ENCODE measurements around the gene SENP3.
A peak's percentile ranks its signal among the peaks of the same experiment; 100 is the strongest.

The SENP3 gene

DNA sequence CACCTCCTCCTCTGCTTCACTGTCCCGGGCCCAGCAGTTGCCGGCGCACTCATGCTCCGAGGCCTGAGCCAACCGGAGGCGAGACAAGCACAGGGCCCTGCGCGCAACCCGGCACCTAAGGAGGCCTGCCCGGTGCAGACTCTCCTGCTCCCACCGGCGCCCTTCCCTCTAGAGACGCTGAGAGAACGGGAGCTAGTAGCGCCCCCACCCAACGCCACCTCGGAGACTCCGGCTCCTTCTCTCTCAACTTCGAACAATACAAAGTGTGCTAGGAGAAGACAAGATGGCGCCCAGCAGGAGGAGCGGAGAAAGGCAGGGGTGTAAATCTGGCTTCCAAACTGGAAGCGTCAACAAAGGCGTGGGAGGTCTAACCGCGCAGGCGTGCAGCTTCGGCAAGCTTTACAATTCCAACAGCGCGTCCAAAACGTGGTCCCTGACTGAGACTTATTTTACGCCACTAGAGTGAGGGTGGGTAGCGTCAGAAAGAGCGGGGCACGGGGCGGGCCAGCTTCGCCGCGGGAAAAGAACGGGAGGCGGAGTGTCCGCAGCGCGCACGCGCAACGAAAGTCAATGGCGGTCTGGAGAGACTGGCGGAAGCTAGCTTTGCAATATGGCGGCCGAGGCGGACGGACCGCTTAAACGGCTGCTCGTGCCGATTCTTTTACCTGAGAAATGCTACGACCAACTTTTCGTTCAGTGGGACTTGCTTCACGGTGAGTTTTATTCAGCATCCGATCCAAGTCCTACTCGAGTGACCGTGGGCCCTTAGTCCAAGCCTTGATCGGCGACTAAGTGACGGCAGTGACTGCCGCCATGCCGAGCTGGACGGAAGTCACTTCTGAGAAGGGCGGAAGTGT, 21.8 kb downstream of the SENP3 start, which contains the start of gene MPDU1 (continued):
- peak; percentile 89 for TF ChIP-seq ZNF629 (tag by site-specific recombination; IDR thresholded peaks at IDR 0.05)
- peak; percentile 97 for TF ChIP-seq ZNF600 (tag by site-specific recombination; IDR thresholded peaks at IDR 0.05)
- TF ChIP-seq SCRT2 (tag by site-specific recombination; IDR thresholded peaks at IDR 0.05): no peak
- TF ChIP-seq ZNF214 (tag by site-specific recombination; IDR thresholded peaks at IDR 0.05; ENCODE audit: borderline replicate concordance): no peak
- TF ChIP-seq ZFP3 (tag by site-specific recombination; IDR thresholded peaks at IDR 0.05; ENCODE audit: low read depth): no peak
- TF ChIP-seq ZSCAN4 (tag by site-specific recombination; IDR thresholded peaks at IDR 0.05): peak; percentile 50; the same call in 1 of the 2 replicates
- peak; percentile 88 for TF ChIP-seq SP2 (tag by site-specific recombination; IDR thresholded peaks at IDR 0.05)
- TF ChIP-seq ZNF426 (tag by site-specific recombination; IDR thresholded peaks at IDR 0.05): no peak
- peak; percentile 34; the same call in 1 of the 2 replicates for TF ChIP-seq KLF1 (tag by site-specific recombination; IDR thresholded peaks at IDR 0.05)
- no peak for TF ChIP-seq ZNF404 (tag by site-specific recombination; IDR thresholded peaks at IDR 0.05)
- no peak for TF ChIP-seq ZNF664 (tag by site-specific recombination; IDR thresholded peaks at IDR 0.05)
- no peak for TF ChIP-seq ZNF423 (tag by site-specific recombination; IDR thresholded peaks at IDR 0.05)
- no peak for TF ChIP-seq ZNF266 (tag by site-specific recombination; IDR thresholded peaks at IDR 0.05; ENCODE audit: low read depth)
- TF ChIP-seq ZFP41 (tag by site-specific recombination; IDR thresholded peaks at IDR 0.05; ENCODE audit: borderline replicate concordance): no peak
- peak; percentile 59 for TF ChIP-seq ZNF324 (tag by site-specific recombination; IDR thresholded peaks at IDR 0.05)
- TF ChIP-seq YY1 (tag by site-specific recombination; IDR thresholded peaks at IDR 0.05): peak; percentile 99
- peak; percentile 100 for TF ChIP-seq YY2 (tag by site-specific recombination; IDR thresholded peaks at IDR 0.05)
- no peak for TF ChIP-seq ZNF239 (tag by site-specific recombination; IDR thresholded peaks at IDR 0.05)
- TF ChIP-seq SP7 (tag by site-specific recombination; IDR thresholded peaks at IDR 0.05): peak; percentile 82
- TF ChIP-seq, protein P1, sequence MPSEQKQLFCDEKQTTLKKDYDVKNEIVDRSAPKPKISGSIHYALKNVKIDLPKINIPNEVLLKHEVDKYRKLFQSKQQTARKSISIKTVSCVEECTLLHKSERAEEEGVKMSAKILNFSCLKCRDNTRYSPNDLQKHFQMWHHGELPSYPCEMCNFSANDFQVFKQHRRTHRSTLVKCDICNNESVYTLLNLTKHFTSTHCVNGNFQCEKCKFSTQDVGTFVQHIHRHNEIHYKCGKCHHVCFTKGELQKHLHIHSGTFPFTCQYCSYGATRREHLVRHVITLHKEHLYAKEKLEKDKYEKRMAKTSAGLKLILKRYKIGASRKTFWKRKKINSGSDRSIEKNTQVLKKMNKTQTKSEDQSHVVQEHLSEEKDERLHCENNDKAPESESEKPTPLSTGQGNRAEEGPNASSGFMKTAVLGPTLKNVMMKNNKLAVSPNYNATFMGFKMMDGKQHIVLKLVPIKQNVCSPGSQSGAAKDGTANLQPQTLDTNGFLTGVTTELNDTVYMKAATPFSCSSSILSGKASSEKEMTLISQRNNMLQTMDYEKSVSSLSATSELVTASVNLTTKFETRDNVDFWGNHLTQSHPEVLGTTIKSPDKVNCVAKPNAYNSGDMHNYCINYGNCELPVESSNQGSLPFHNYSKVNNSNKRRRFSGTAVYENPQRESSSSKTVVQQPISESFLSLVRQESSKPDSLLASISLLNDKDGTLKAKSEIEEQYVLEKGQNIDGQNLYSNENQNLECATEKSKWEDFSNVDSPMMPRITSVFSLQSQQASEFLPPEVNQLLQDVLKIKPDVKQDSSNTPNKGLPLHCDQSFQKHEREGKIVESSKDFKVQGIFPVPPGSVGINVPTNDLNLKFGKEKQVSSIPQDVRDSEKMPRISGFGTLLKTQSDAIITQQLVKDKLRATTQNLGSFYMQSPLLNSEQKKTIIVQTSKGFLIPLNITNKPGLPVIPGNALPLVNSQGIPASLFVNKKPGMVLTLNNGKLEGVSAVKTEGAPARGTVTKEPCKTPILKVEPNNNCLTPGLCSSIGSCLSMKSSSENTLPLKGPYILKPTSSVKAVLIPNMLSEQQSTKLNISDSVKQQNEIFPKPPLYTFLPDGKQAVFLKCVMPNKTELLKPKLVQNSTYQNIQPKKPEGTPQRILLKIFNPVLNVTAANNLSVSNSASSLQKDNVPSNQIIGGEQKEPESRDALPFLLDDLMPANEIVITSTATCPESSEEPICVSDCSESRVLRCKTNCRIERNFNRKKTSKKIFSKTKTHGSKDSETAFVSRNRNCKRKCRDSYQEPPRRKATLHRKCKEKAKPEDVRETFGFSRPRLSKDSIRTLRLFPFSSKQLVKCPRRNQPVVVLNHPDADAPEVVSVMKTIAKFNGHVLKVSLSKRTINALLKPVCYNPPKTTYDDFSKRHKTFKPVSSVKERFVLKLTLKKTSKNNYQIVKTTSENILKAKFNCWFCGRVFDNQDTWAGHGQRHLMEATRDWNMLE (tag by site-specific recombination; conservative IDR thresholded peaks at IDR 0.05; ENCODE audit: low read depth): peak; percentile 84
- TF ChIP-seq ZNF221 (tag by site-specific recombination; IDR thresholded peaks at IDR 0.05; ENCODE audit: borderline replicate concordance): no peak
- TF ChIP-seq, protein P2, sequence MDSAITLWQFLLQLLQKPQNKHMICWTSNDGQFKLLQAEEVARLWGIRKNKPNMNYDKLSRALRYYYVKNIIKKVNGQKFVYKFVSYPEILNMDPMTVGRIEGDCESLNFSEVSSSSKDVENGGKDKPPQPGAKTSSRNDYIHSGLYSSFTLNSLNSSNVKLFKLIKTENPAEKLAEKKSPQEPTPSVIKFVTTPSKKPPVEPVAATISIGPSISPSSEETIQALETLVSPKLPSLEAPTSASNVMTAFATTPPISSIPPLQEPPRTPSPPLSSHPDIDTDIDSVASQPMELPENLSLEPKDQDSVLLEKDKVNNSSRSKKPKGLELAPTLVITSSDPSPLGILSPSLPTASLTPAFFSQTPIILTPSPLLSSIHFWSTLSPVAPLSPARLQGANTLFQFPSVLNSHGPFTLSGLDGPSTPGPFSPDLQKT (IDR thresholded peaks at IDR 0.05; ENCODE audit: borderline replicate concordance, low read depth, low read length): no peak
- peak; percentile 81; the same call in 1 of the 2 replicates for TF ChIP-seq KLF16 (tag by site-specific recombination; IDR thresholded peaks at IDR 0.05)
- no peak for TF ChIP-seq ZNF777 (tag by site-specific recombination; IDR thresholded peaks at IDR 0.05; ENCODE audit: borderline replicate concordance)
- peak; percentile 95; the same call in 1 of the 2 replicates for TF ChIP-seq ZNF335 (tag by site-specific recombination; conservative IDR thresholded peaks at IDR 0.05)
- TF ChIP-seq ZNF175 (tag by site-specific recombination; IDR thresholded peaks at IDR 0.05): no peak
- TF ChIP-seq ZBTB8A (tag by site-specific recombination; IDR thresholded peaks at IDR 0.05): peak; percentile 29
- 0 out of 2 replicates have a peak, but pooled peaks have one; percentile 64 for TF ChIP-seq GLI4 (tag by site-specific recombination; IDR thresholded peaks at IDR 0.05)
- TF ChIP-seq ZNF292 (tag by site-specific recombination; IDR thresholded peaks at IDR 0.05; ENCODE audit: borderline replicate concordance, low read depth): no peak
- TF ChIP-seq HOXC10 (CRISPR knock-in tag; IDR thresholded peaks at IDR 0.05): no peak
- TF ChIP-seq ZNF529 (tag by site-specific recombination; IDR thresholded peaks at IDR 0.05; ENCODE audit: insufficient replicate concordance): no peak
- no peak for TF ChIP-seq ZNF311 (tag by site-specific recombination; IDR thresholded peaks at IDR 0.05; ENCODE audit: borderline replicate concordance)
- peak; percentile 75 for TF ChIP-seq ZNF558 (tag by site-specific recombination; IDR thresholded peaks at IDR 0.05)
- TF ChIP-seq BCL11B (tag by site-specific recombination; IDR thresholded peaks at IDR 0.05; ENCODE audit: low read depth): peak; percentile 61; the same call in 1 of the 2 replicates
- TF ChIP-seq ZNF670 (tag by site-specific recombination; IDR thresholded peaks at IDR 0.05; ENCODE audit: low read depth): no peak

Measured in HEK293 (cell line).